K562 treated with DMSO at 1 percent for 24 hours (cell line): ENCODE data around the gene TJP2. TPM values are rescaled to one million over a fixed set of nuclear protein-coding genes. Genes with fewer than 3 reads are reported as not detected.

Source experiments
- total RNA-seq: library from RNA; unstranded; fragments of 300-600 nt; gene quantifications from 2 replicates; pipeline ENCODE4 v1.2.3, GENCODE V29; 2022; ENCODE audit warnings: low read depth; ENCODE audit not compliant: insufficient read depth

The TJP2 gene
- total RNA-seq, result 27.7 and 27.8 TPM in 2 replicates

GRCh38 chr9:69173891-69174615 lies at the start of gene TJP2:
Gene TJP2, plus strand, starts transcription at chr9:69174277. Its CDS starts 96 bp downstream, at chr9:69174373.

Other genes with a start within 250 kb of the TJP2 start
- gene PRKACG, start 160.2 kb upstream of the TJP2 start, total RNA-seq, result not detected in 2 replicates
- 4.7 and 7.2 TPM in 2 replicates for gene FXN, start 138.5 kb upstream of the TJP2 start, total RNA-seq
- gene ENTREP1, start 150.9 kb downstream of the TJP2 start, total RNA-seq, result not detected in 2 replicates